ENCODE measurements around the gene BRIP1.
"Not testable (repeated sequence)": the region's sequence is repeated elsewhere in the genome, so short reads cannot be mapped to it uniquely, and the experiment has no call there.

GRCh38 chr17:61887733-61888132 is 24.4 kb upstream of the BRIP1 start:
- TF ChIP-seq EZH2, CTCF (IDR thresholded peaks at IDR 0.05): not testable (repeated sequence)
